Forelimb muscle (tissue), 1 donor: ENCODE measurements around the gene PCCA. TPM values are rescaled to one million over a fixed set of nuclear protein-coding genes. Genes with fewer than 3 reads are reported as not detected.
"Not testable (repeated sequence)": the region's sequence is repeated elsewhere in the genome, so short reads cannot be mapped to it uniquely, and the experiment has no call there.

Source experiments
- DNase-seq: peaks from one replicate; pipeline ENCODE4 v3.0.0-alpha.2; 2013; ENCODE audit warnings: low read depth
- polyA plus RNA-seq: library from polyadenylated mRNA; unstranded; fragments of 120-200 nt; gene quantifications from one replicate; pipeline ENCODE4 v1.2.1, GENCODE V29; 2013; ENCODE audit not compliant: insufficient read length

The PCCA gene
- polyA plus RNA-seq, 1 donor: 38.2 TPM

GRCh38 chr13:100304229-100304628 lies 215.3 kb downstream of the PCCA start:
- no peak for DNase-seq

- DNase-seq: no peak
Measured at GRCh38 chr13:100305398-100305797, 216.5 kb downstream of the PCCA start.

GRCh38 chr13:100306030-100306429 lies 217.1 kb downstream of the PCCA start:
- DNase-seq: no peak

- DNase-seq: no peak
Measured at GRCh38 chr13:100306434-100306999, 217.6 kb downstream of the PCCA start.

GRCh38 chr13:100314132-100314910 lies 225.4 kb downstream of the PCCA start:
- no peak for DNase-seq

- no peak for DNase-seq
Measured at GRCh38 chr13:100315522-100315921, 226.6 kb downstream of the PCCA start.

GRCh38 chr13:100318473-100318872 lies 229.6 kb downstream of the PCCA start:
- not testable (repeated sequence) for DNase-seq

GRCh38 chr13:100323937-100324336 lies 235.0 kb downstream of the PCCA start:
- DNase-seq: no peak

- no peak for DNase-seq
Measured at GRCh38 chr13:100330662-100331061, 241.8 kb downstream of the PCCA start.

- DNase-seq: no peak
Measured at GRCh38 chr13:100333141-100333540, 244.2 kb downstream of the PCCA start.

- DNase-seq: no peak
Measured at GRCh38 chr13:100334214-100334613, 245.3 kb downstream of the PCCA start.

- DNase-seq: no peak
Measured at GRCh38 chr13:100336795-100337516, 248.1 kb downstream of the PCCA start.

GRCh38 chr13:100338275-100338674 lies 249.4 kb downstream of the PCCA start:
- no peak for DNase-seq

GRCh38 chr13:100339411-100339940 lies 250.6 kb downstream of the PCCA start:
- no peak for DNase-seq

- DNase-seq: no peak
Measured at GRCh38 chr13:100340865-100341264, 252.0 kb downstream of the PCCA start.

GRCh38 chr13:100341327-100341726 lies 252.4 kb downstream of the PCCA start:
- no peak for DNase-seq

GRCh38 chr13:100344544-100344943 lies 255.7 kb downstream of the PCCA start:
- no peak for DNase-seq

- no peak for DNase-seq
Measured at GRCh38 chr13:100347968-100348367, 259.1 kb downstream of the PCCA start.

- DNase-seq: no peak
Measured at GRCh38 chr13:100349594-100349993, 260.7 kb downstream of the PCCA start.

GRCh38 chr13:100350601-100351000 lies 261.7 kb downstream of the PCCA start:
- DNase-seq: no peak

GRCh38 chr13:100356426-100356825 lies 267.5 kb downstream of the PCCA start:
- DNase-seq: no peak

GRCh38 chr13:100356889-100357288 lies 268.0 kb downstream of the PCCA start:
- no peak for DNase-seq

GRCh38 chr13:100357764-100358163 lies 268.9 kb downstream of the PCCA start:
- no peak for DNase-seq
